Measurements from ENCODE around the gene TMEM63C.

TMEM63C gene

DNA sequence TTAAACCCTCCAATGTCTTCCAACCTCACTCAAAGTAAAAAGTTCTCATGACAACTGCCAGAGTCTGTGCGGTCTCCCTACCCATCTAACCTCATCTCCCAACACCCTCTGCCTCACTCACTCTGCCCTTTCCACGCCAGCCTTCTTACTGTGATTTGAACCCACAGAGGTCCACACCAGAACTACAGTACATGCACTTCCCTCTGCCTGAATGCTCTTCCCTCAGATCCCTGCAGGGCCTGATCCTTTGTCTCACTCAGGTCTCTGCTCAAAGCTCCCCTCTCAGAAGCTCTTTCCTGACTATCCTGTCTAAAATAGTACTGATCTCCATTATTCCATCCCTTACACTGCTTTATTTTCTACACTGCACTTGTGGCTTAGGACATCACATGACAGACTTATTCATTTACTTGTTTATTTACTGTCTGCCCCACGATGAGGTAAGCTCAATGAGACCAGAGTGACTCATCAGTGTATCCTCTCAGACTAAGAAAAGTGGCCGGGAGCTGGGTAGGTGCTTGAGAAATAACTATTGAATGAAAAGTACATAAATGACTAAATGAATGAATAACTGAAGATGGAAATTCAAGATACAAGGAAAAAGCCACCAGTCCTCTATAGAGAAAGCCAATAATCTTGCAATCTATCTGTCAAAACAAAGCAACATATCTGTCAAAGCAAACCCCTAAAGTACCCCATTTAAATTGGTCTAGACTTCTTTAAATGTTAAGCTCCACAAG, 122.0 kb downstream of the TMEM63C start:
- Histone ChIP-seq H3K27me3 (ENCODE audit: control insufficient read depth, insufficient read depth, low read length) (no peaks in the 10 kb centered on the region), H3K9ac (ENCODE audit: low read depth, low read length) (no peak overlapping the region), H3K4me3 (ENCODE audit: low read depth, low read length) (no peak overlapping the region), H3K36me3 (ENCODE audit: control insufficient read depth, insufficient read depth, low read length) (peaks cover 31% of the 10 kb centered on the region; the same call in 1 of the 2 replicates), H3K9me3 (ENCODE audit: control insufficient read depth, insufficient read depth, low read length) (no peaks in the 10 kb centered on the region), H3K4me1 (ENCODE audit: control insufficient read depth, insufficient read depth, low read length) (peaks cover 13% of the 10 kb centered on the region), H3K27ac (ENCODE audit: low read depth, low read length) (peak overlapping the region; percentile 69)

DNA sequence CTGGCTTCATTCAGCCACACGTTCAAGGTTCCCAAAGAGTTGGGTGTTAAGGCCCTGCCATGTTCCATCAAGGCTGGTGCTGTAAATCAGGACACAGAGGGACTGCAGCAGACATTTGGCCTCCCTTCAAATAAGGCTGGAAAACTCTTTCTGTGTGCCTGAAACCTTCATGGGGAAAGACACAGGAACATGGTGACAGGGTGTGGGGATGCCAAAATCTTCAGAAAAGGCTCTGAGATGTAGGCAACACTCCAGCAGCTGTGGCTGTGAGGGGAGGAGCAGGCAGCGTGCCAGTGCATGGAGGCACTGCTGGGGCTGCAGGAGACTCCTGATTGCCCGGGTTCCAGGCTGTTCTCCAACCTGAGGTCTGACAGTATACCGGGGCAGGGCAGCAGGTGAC, 124.1 kb downstream of the TMEM63C start:
- no peak overlapping the region for H3K9ac ChIP-seq (ENCODE audit: low read depth, low read length)
- peaks cover 13% of the 10 kb centered on the region for H3K4me1 ChIP-seq (ENCODE audit: control insufficient read depth, insufficient read depth, low read length)
- no peaks in the 10 kb centered on the region for H3K27me3 ChIP-seq (ENCODE audit: control insufficient read depth, insufficient read depth, low read length)
- peaks cover 26% of the 10 kb centered on the region; the same call in 1 of the 2 replicates for H3K36me3 ChIP-seq (ENCODE audit: control insufficient read depth, insufficient read depth, low read length)
- no peaks in the 10 kb centered on the region for H3K9me3 ChIP-seq (ENCODE audit: control insufficient read depth, insufficient read depth, low read length)
- no peak overlapping the region for H3K27ac ChIP-seq (ENCODE audit: low read depth, low read length)
- H3K4me3 ChIP-seq (ENCODE audit: low read depth, low read length) = no peak overlapping the region

DNA sequence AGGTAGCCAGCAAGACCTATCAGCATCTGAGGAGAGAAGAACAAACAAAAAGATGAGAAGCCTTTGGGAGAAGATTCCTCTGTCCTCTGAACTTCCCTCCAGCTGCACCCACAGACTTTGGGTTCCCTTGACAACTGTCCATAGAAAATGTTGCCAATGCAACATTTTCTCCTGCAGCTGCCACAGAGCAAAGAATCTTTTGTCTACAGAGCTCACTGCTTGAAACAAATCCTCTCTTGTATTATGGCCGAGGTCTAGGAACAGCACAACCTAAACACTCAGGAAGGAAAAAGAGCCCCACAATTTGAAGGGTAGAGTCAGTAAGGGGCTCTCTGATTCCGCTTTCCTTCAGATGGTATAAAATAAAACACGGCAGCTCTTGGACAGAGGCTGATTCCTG, 124.8 kb downstream of the TMEM63C start:
- Histone ChIP-seq H3K9me3 (ENCODE audit: control insufficient read depth, insufficient read depth, low read length) (no peaks in the 10 kb centered on the region), H3K4me3 (ENCODE audit: low read depth, low read length) (no peak overlapping the region), H3K9ac (ENCODE audit: low read depth, low read length) (no peak overlapping the region), H3K4me1 (ENCODE audit: control insufficient read depth, insufficient read depth, low read length) (peaks cover 11% of the 10 kb centered on the region), H3K27ac (ENCODE audit: low read depth, low read length) (peak overlapping the region; percentile 21), H3K27me3 (ENCODE audit: control insufficient read depth, insufficient read depth, low read length) (no peaks in the 10 kb centered on the region), H3K36me3 (ENCODE audit: control insufficient read depth, insufficient read depth, low read length) (peaks cover 26% of the 10 kb centered on the region; the same call in 1 of the 2 replicates)

DNA sequence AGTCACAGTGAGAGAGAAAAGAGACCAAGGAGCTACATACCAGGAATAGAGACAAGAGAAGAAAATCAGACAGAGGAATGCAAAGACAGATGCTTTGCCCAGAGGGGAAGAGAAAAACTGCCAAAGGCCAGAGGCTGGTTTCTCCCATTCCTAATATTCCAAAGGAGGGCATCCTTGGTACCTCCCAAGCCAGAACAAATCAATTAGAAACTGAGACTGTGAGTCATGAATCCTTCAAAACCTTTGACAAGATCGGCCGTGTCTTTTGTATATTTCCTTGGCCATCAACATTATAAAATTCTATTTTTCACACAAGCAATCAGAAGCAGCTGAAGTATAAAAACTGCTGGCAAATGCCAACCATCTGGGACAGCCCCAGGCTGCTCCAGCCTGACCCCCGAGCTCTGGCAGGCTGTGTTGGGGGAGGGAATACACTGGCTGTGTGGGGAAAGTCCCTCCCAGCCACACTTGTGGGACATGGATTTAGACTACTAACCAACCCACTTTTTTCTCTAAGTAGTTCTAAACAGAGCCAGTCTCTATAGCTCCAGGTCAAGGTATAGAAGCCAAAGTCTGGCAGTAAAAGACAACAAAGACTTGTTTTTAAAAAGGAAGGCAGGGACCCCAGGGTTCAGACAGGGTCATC, 125.4 kb downstream of the TMEM63C start:
- H3K27ac ChIP-seq (ENCODE audit: low read depth, low read length) = peak overlapping the region; percentile 21
- peaks cover 9% of the 10 kb centered on the region for H3K4me1 ChIP-seq (ENCODE audit: control insufficient read depth, insufficient read depth, low read length)
- no peaks in the 10 kb centered on the region for H3K27me3 ChIP-seq (ENCODE audit: control insufficient read depth, insufficient read depth, low read length)
- no peak overlapping the region for H3K4me3 ChIP-seq (ENCODE audit: low read depth, low read length)
- H3K36me3 ChIP-seq (ENCODE audit: control insufficient read depth, insufficient read depth, low read length) = peaks cover 26% of the 10 kb centered on the region; the same call in 1 of the 2 replicates
- no peaks in the 10 kb centered on the region for H3K9me3 ChIP-seq (ENCODE audit: control insufficient read depth, insufficient read depth, low read length)
- no peak overlapping the region for H3K9ac ChIP-seq (ENCODE audit: low read depth, low read length)
